ENCODE measurements around the gene BANK1.

BANK1 gene

GRCh38 chr4:101855239-101855638, 64.7 kb downstream of the BANK1 start:
- Histone ChIP-seq H3K9ac (ENCODE audit: low read length) (no peak overlapping the region), H3K27me3 (ENCODE audit: control insufficient read depth, insufficient read depth, low read length) (no peaks in the 10 kb centered on the region), H3K9me3 (ENCODE audit: control insufficient read depth, low read depth, low read length) (no peaks in the 10 kb centered on the region), H3K27ac (ENCODE audit: low read length) (no peak overlapping the region), H3K4me3 (ENCODE audit: low read length) (no peak overlapping the region), H3K4me1 (ENCODE audit: control insufficient read depth, low read depth, low read length) (no peaks in the 10 kb centered on the region), H3K36me3 (ENCODE audit: control insufficient read depth, low read depth, low read length) (no peaks in the 10 kb centered on the region)

GRCh38 chr4:101856149-101856548, 65.6 kb downstream of the BANK1 start:
- Histone ChIP-seq H3K36me3 (ENCODE audit: control insufficient read depth, low read depth, low read length) (no peaks in the 10 kb centered on the region), H3K9ac (ENCODE audit: low read length) (no peak overlapping the region), H3K9me3 (ENCODE audit: control insufficient read depth, low read depth, low read length) (no peaks in the 10 kb centered on the region), H3K27ac (ENCODE audit: low read length) (no peak overlapping the region), H3K4me1 (ENCODE audit: control insufficient read depth, low read depth, low read length) (no peaks in the 10 kb centered on the region), H3K27me3 (ENCODE audit: control insufficient read depth, insufficient read depth, low read length) (no peaks in the 10 kb centered on the region), H3K4me3 (ENCODE audit: low read length) (no peak overlapping the region)

GRCh38 chr4:101857176-101857575, 66.6 kb downstream of the BANK1 start:
- H3K9ac ChIP-seq (ENCODE audit: low read length): no peak overlapping the region
- no peaks in the 10 kb centered on the region for H3K4me1 ChIP-seq (ENCODE audit: control insufficient read depth, low read depth, low read length)
- no peaks in the 10 kb centered on the region for H3K9me3 ChIP-seq (ENCODE audit: control insufficient read depth, low read depth, low read length)
- H3K27ac ChIP-seq (ENCODE audit: low read length): no peak overlapping the region
- no peak overlapping the region for H3K4me3 ChIP-seq (ENCODE audit: low read length)
- H3K27me3 ChIP-seq (ENCODE audit: control insufficient read depth, insufficient read depth, low read length): no peaks in the 10 kb centered on the region
- H3K36me3 ChIP-seq (ENCODE audit: control insufficient read depth, low read depth, low read length): no peaks in the 10 kb centered on the region

GRCh38 chr4:101858641-101859040, 68.1 kb downstream of the BANK1 start:
- no peaks in the 10 kb centered on the region for H3K9me3 ChIP-seq (ENCODE audit: control insufficient read depth, low read depth, low read length)
- no peak overlapping the region for H3K4me3 ChIP-seq (ENCODE audit: low read length)
- H3K9ac ChIP-seq (ENCODE audit: low read length): no peak overlapping the region
- no peak overlapping the region for H3K27ac ChIP-seq (ENCODE audit: low read length)
- no peaks in the 10 kb centered on the region for H3K4me1 ChIP-seq (ENCODE audit: control insufficient read depth, low read depth, low read length)
- no peaks in the 10 kb centered on the region for H3K27me3 ChIP-seq (ENCODE audit: control insufficient read depth, insufficient read depth, low read length)
- no peaks in the 10 kb centered on the region for H3K36me3 ChIP-seq (ENCODE audit: control insufficient read depth, low read depth, low read length)

GRCh38 chr4:101862595-101862994, 72.1 kb downstream of the BANK1 start:
- no peaks in the 10 kb centered on the region for H3K9me3 ChIP-seq (ENCODE audit: control insufficient read depth, low read depth, low read length)
- H3K4me1 ChIP-seq (ENCODE audit: control insufficient read depth, low read depth, low read length): no peaks in the 10 kb centered on the region
- no peak overlapping the region for H3K4me3 ChIP-seq (ENCODE audit: low read length)
- no peaks in the 10 kb centered on the region for H3K27me3 ChIP-seq (ENCODE audit: control insufficient read depth, insufficient read depth, low read length)
- no peak overlapping the region for H3K9ac ChIP-seq (ENCODE audit: low read length)
- H3K27ac ChIP-seq (ENCODE audit: low read length): no peak overlapping the region
- no peaks in the 10 kb centered on the region for H3K36me3 ChIP-seq (ENCODE audit: control insufficient read depth, low read depth, low read length)

GRCh38 chr4:101864660-101865059, 74.1 kb downstream of the BANK1 start:
- no peaks in the 10 kb centered on the region for H3K4me1 ChIP-seq (ENCODE audit: control insufficient read depth, low read depth, low read length)
- no peaks in the 10 kb centered on the region for H3K36me3 ChIP-seq (ENCODE audit: control insufficient read depth, low read depth, low read length)
- H3K4me3 ChIP-seq (ENCODE audit: low read length): no peak overlapping the region
- no peak overlapping the region for H3K27ac ChIP-seq (ENCODE audit: low read length)
- no peaks in the 10 kb centered on the region for H3K27me3 ChIP-seq (ENCODE audit: control insufficient read depth, insufficient read depth, low read length)
- no peaks in the 10 kb centered on the region for H3K9me3 ChIP-seq (ENCODE audit: control insufficient read depth, low read depth, low read length)
- H3K9ac ChIP-seq (ENCODE audit: low read length): no peak overlapping the region

- H3K27me3 ChIP-seq (ENCODE audit: control insufficient read depth, insufficient read depth, low read length): no peaks in the 10 kb centered on the region
- peaks cover 2% of the 10 kb centered on the region for H3K4me1 ChIP-seq (ENCODE audit: control insufficient read depth, low read depth, low read length)
- H3K9me3 ChIP-seq (ENCODE audit: control insufficient read depth, low read depth, low read length): no peaks in the 10 kb centered on the region
- no peaks in the 10 kb centered on the region for H3K36me3 ChIP-seq (ENCODE audit: control insufficient read depth, low read depth, low read length)
- no peak overlapping the region for H3K9ac ChIP-seq (ENCODE audit: low read length)
- H3K27ac ChIP-seq (ENCODE audit: low read length): no peak overlapping the region
- H3K4me3 ChIP-seq (ENCODE audit: low read length): no peak overlapping the region
Observed at GRCh38 chr4:101865501-101866062, 75.1 kb downstream of the BANK1 start.

GRCh38 chr4:101870874-101871273, 80.3 kb downstream of the BANK1 start:
- no peaks in the 10 kb centered on the region for H3K36me3 ChIP-seq (ENCODE audit: control insufficient read depth, low read depth, low read length)
- H3K4me1 ChIP-seq (ENCODE audit: control insufficient read depth, low read depth, low read length): peaks cover 5% of the 10 kb centered on the region
- H3K9ac ChIP-seq (ENCODE audit: low read length): no peak overlapping the region
- no peaks in the 10 kb centered on the region for H3K27me3 ChIP-seq (ENCODE audit: control insufficient read depth, insufficient read depth, low read length)
- no peak overlapping the region for H3K4me3 ChIP-seq (ENCODE audit: low read length)
- H3K9me3 ChIP-seq (ENCODE audit: control insufficient read depth, low read depth, low read length): no peaks in the 10 kb centered on the region
- no peak overlapping the region for H3K27ac ChIP-seq (ENCODE audit: low read length)

- Histone ChIP-seq H3K9ac (ENCODE audit: low read length) (no peak overlapping the region), H3K36me3 (ENCODE audit: control insufficient read depth, low read depth, low read length) (no peaks in the 10 kb centered on the region), H3K4me1 (ENCODE audit: control insufficient read depth, low read depth, low read length) (peaks cover 5% of the 10 kb centered on the region), H3K4me3 (ENCODE audit: low read length) (no peak overlapping the region), H3K27ac (ENCODE audit: low read length) (no peak overlapping the region), H3K9me3 (ENCODE audit: control insufficient read depth, low read depth, low read length) (no peaks in the 10 kb centered on the region), H3K27me3 (ENCODE audit: control insufficient read depth, insufficient read depth, low read length) (no peaks in the 10 kb centered on the region)
Observed at GRCh38 chr4:101871962-101872676, 81.6 kb downstream of the BANK1 start.

- Histone ChIP-seq H3K4me3 (ENCODE audit: low read length) (no peak overlapping the region), H3K27me3 (ENCODE audit: control insufficient read depth, insufficient read depth, low read length) (no peaks in the 10 kb centered on the region), H3K27ac (ENCODE audit: low read length) (no peak overlapping the region), H3K9ac (ENCODE audit: low read length) (no peak overlapping the region), H3K9me3 (ENCODE audit: control insufficient read depth, low read depth, low read length) (no peaks in the 10 kb centered on the region), H3K4me1 (ENCODE audit: control insufficient read depth, low read depth, low read length) (no peaks in the 10 kb centered on the region), H3K36me3 (ENCODE audit: control insufficient read depth, low read depth, low read length) (no peaks in the 10 kb centered on the region)
Observed at GRCh38 chr4:101885574-101885973, 95.0 kb downstream of the BANK1 start.

- H3K9ac ChIP-seq (ENCODE audit: low read length): no peak overlapping the region
- H3K27ac ChIP-seq (ENCODE audit: low read length): no peak overlapping the region
- no peaks in the 10 kb centered on the region for H3K4me1 ChIP-seq (ENCODE audit: control insufficient read depth, low read depth, low read length)
- H3K36me3 ChIP-seq (ENCODE audit: control insufficient read depth, low read depth, low read length): no peaks in the 10 kb centered on the region
- H3K27me3 ChIP-seq (ENCODE audit: control insufficient read depth, insufficient read depth, low read length): no peaks in the 10 kb centered on the region
- H3K4me3 ChIP-seq (ENCODE audit: low read length): no peak overlapping the region
- no peaks in the 10 kb centered on the region for H3K9me3 ChIP-seq (ENCODE audit: control insufficient read depth, low read depth, low read length)
Observed at GRCh38 chr4:101886826-101887225, 96.3 kb downstream of the BANK1 start.

GRCh38 chr4:101888472-101888871, 97.9 kb downstream of the BANK1 start:
- Histone ChIP-seq H3K4me1 (ENCODE audit: control insufficient read depth, low read depth, low read length) (no peaks in the 10 kb centered on the region), H3K27ac (ENCODE audit: low read length) (no peak overlapping the region), H3K9ac (ENCODE audit: low read length) (no peak overlapping the region), H3K36me3 (ENCODE audit: control insufficient read depth, low read depth, low read length) (no peaks in the 10 kb centered on the region), H3K27me3 (ENCODE audit: control insufficient read depth, insufficient read depth, low read length) (no peaks in the 10 kb centered on the region), H3K4me3 (ENCODE audit: low read length) (no peak overlapping the region), H3K9me3 (ENCODE audit: control insufficient read depth, low read depth, low read length) (no peaks in the 10 kb centered on the region)
